Erythroblast (primary cell): ENCODE data around the gene BLTP3A.

ENCODE experiments used
- GATA1 ChIP-seq: IDR thresholded peaks from 2 replicates; pipeline ENCODE4 v1.6.1; 2011; ENCODE audit warnings: low read depth, mild to moderate bottlenecking, control low read depth, low read length, moderate library complexity
- POLR2A ChIP-seq: IDR thresholded peaks from 2 replicates; pipeline ENCODE4 v1.6.1; 2011; ENCODE audit warnings: mild to moderate bottlenecking, low read length

GRCh38 chr6:34746104-34746846, 45.6 kb upstream of the BLTP3A start:
- TF ChIP-seq POLR2A, result no peak
- TF ChIP-seq GATA1, result no peak
